HepG2 (cell line): ENCODE results near the gene ZNF382. TPM values are rescaled to one million over a fixed set of nuclear protein-coding genes. Genes with fewer than 3 reads are reported as not detected.

Source experiments
- ATF6 ChIP-seq: sonication (generic); formaldehyde crosslinking; conservative IDR thresholded peaks from 2 replicates; pipeline ENCODE4 v1.4.0; 2020; ENCODE audit warnings: missing genetic modification reagents
- BCL3 ChIP-seq: sonication (generic); formaldehyde crosslinking; IDR thresholded peaks from 2 replicates; pipeline ENCODE4 v1.5.1; 2020; ENCODE audit warnings: mild to moderate bottlenecking, missing genetic modification reagents, moderate library complexity
- CBFB ChIP-seq: sonication (generic); formaldehyde crosslinking; IDR thresholded peaks from 2 replicates; pipeline ENCODE4 v1.4.0; 2020; ENCODE audit warnings: missing genetic modification reagents
- HHEX ChIP-seq: IDR thresholded peaks from 2 replicates; pipeline ENCODE4 v1.6.1; 2016; ENCODE audit warnings: control low read depth
- HNF4G ChIP-seq, 2 experiments: sonication (generic) in 1 of 2; formaldehyde crosslinking in 1 of 2; IDR thresholded peaks; 2 replicates each; pipeline versions ENCODE4 v1.4.0 to v1.6.1; 2011 to 2020; ENCODE audit warnings: borderline replicate concordance in 2 of 2, low read depth in 2 of 2, mild to moderate bottlenecking in 2 of 2, low read length in 1 of 2, missing genetic modification reagents in 1 of 2, moderate library complexity in 1 of 2
- HOXA3 ChIP-seq: sonication (generic); formaldehyde crosslinking; IDR thresholded peaks from 2 replicates; pipeline ENCODE4 v1.5.0; 2020; ENCODE audit warnings: missing genetic modification reagents
- KDM2A ChIP-seq: sonication (generic); formaldehyde crosslinking; IDR thresholded peaks from 2 replicates; pipeline ENCODE4 v1.4.0; 2020; ENCODE audit warnings: low read depth, missing genetic modification reagents, borderline replicate concordance
- NCOA2 ChIP-seq: sonication (generic); formaldehyde crosslinking; IDR thresholded peaks from 2 replicates; pipeline ENCODE4 v1.8.0; 2022; ENCODE audit warnings: inconsistent platforms
- PATZ1 ChIP-seq: sonication (generic); formaldehyde crosslinking; IDR thresholded peaks from 2 replicates; pipeline ENCODE4 v1.4.0; 2020; ENCODE audit warnings: missing genetic modification reagents
- PAX8 ChIP-seq: sonication (generic); formaldehyde crosslinking; IDR thresholded peaks from 2 replicates; pipeline ENCODE4 v1.8.0; 2022; ENCODE audit warnings: mild to moderate bottlenecking, missing genetic modification reagents, borderline replicate concordance
- PITX1 ChIP-seq: sonication (generic); formaldehyde crosslinking; IDR thresholded peaks from 2 replicates; pipeline ENCODE4 v1.5.1; 2020; ENCODE audit warnings: mild to moderate bottlenecking, missing genetic modification reagents
- REPIN1 ChIP-seq: sonication (generic); formaldehyde crosslinking; IDR thresholded peaks from 2 replicates; pipeline ENCODE4 v1.8.0; 2022; ENCODE audit warnings: missing genetic modification reagents, low read depth, mild to moderate bottlenecking, borderline replicate concordance
- SNAPC5 ChIP-seq: sonication (generic); formaldehyde crosslinking; IDR thresholded peaks from 2 replicates; pipeline ENCODE4 v1.8.1; 2023; ENCODE audit warnings: mild to moderate bottlenecking, missing genetic modification reagents, borderline replicate concordance
- TCF12 ChIP-seq, 2 experiments: fragments of 450-650 bp in 1 of 2; sonication (generic) in 1 of 2; formaldehyde crosslinking in 1 of 2; IDR thresholded peaks; 2 replicates each; pipeline versions ENCODE4 v1.6.1 to v1.8.0; 2017 to 2022; ENCODE audit warnings: antibody characterized with exemption in 1 of 2, mild to moderate bottlenecking in 1 of 2, missing genetic modification reagents in 1 of 2, moderate library complexity in 1 of 2
- TGIF2 ChIP-seq: IDR thresholded peaks from 2 replicates; pipeline ENCODE4 v1.6.1; 2016; ENCODE audit warnings: control low read depth, missing compliant biosample characterization
- ZBTB42 ChIP-seq: sonication (generic); formaldehyde crosslinking; IDR thresholded peaks from 2 replicates; pipeline ENCODE4 v1.5.0; 2020; ENCODE audit warnings: mild to moderate bottlenecking, missing genetic modification reagents
- ZBTB7B ChIP-seq: sonication (generic); formaldehyde crosslinking; IDR thresholded peaks from 2 replicates; pipeline ENCODE4 v1.4.0; 2020; ENCODE audit warnings: missing genetic modification reagents
- ZNF136 ChIP-seq: sonication (generic); formaldehyde crosslinking; IDR thresholded peaks from 2 replicates; pipeline ENCODE4 v1.8.1; 2022; ENCODE audit warnings: low read depth, mild to moderate bottlenecking, moderate library complexity, missing genetic modification reagents
- ZNF296 ChIP-seq: sonication (generic); formaldehyde crosslinking; conservative IDR thresholded peaks from 2 replicates; pipeline ENCODE4 v1.5.0; 2020; ENCODE audit warnings: mild to moderate bottlenecking, missing genetic modification reagents
- ZNF329 ChIP-seq: sonication (generic); formaldehyde crosslinking; IDR thresholded peaks from 2 replicates; pipeline ENCODE4 v1.9.0; 2021; ENCODE audit warnings: low read depth, mild to moderate bottlenecking, missing genetic modification reagents
- ZNF44 ChIP-seq: sonication (generic); formaldehyde crosslinking; IDR thresholded peaks from 2 replicates; pipeline ENCODE4 v1.5.1; 2020; ENCODE audit warnings: mild to moderate bottlenecking, missing genetic modification reagents
- ZNF441 ChIP-seq: sonication (generic); formaldehyde crosslinking; IDR thresholded peaks from 2 replicates; pipeline ENCODE4 v1.7.0; 2021; ENCODE audit warnings: missing genetic modification reagents, borderline replicate concordance
- ZNF549 ChIP-seq: sonication (generic); formaldehyde crosslinking; IDR thresholded peaks from 2 replicates; pipeline ENCODE4 v1.5.0; 2020; ENCODE audit warnings: missing genetic modification reagents
- ZNF747 ChIP-seq: sonication (generic); formaldehyde crosslinking; IDR thresholded peaks from 2 replicates; pipeline ENCODE4 v1.8.1; 2023; ENCODE audit warnings: missing genetic modification reagents, mild to moderate bottlenecking, borderline replicate concordance
- ZNF850 ChIP-seq: sonication (generic); formaldehyde crosslinking; conservative IDR thresholded peaks from 2 replicates; pipeline ENCODE4 v1.9.0; 2021; ENCODE audit warnings: mild to moderate bottlenecking, missing genetic modification reagents
- polyA plus RNA-seq, 8 experiments: library from polyadenylated mRNA; depleted of rRNA in 3 of 8; stranded (reverse) in 7 of 8; unstranded in 1 of 8; fragments of >200 nt; fragmentation: Illumina TruSeq in 4 of 8; extraction: Trizol in 4 of 8; gene quantifications; 2 replicates each; pipeline versions ENCODE4 v1.2.1 to v1.2.3, GENCODE V29; 2011 to 2016; ENCODE audit warnings: low read depth in 4 of 8, missing spikeins in 1 of 8, mixed read lengths in 1 of 8; ENCODE audit not compliant: insufficient read depth in 1 of 8
- total RNA-seq, 5 experiments: library from RNA; depleted of rRNA; stranded (reverse); fragments of >200 nt; fragmentation: Illumina TruSeq; extraction: Trizol; gene quantifications; 2 replicates each; pipeline ENCODE4 v1.2.3, GENCODE V29; 2016; ENCODE audit warnings: low read depth in 1 of 5

Gene ZNF382
- total and polyA plus RNA-seq, 2 of the 13 experiments (the other 11 are each of a cell fraction or from before 2014, with no cell fraction given) = 2.3 to 6.8 TPM

- no peak for TF ChIP-seq HNF4G (IDR thresholded peaks at IDR 0.05; ENCODE audit: borderline replicate concordance, low read depth, low read length)
- TF ChIP-seq HNF4G (CRISPR knock-in tag; IDR thresholded peaks at IDR 0.05; ENCODE audit: borderline replicate concordance, low read depth) = no peak; the same call in 1 of the 2 replicates
- no peak for TF ChIP-seq ZNF136 (CRISPR knock-in tag)
- no peak for TF ChIP-seq ZBTB7B (CRISPR knock-in tag)
- TF ChIP-seq PATZ1 (CRISPR knock-in tag) = no peak
- TF ChIP-seq REPIN1 = no peak
- TF ChIP-seq ZNF747 = no peak
- TF ChIP-seq HOXA3 = 0 out of 2 replicates have a peak, but pooled peaks have one; percentile 10
- no peak for TF ChIP-seq ZNF296 (CRISPR knock-in tag)
- no peak for TF ChIP-seq PITX1 (CRISPR knock-in tag)
- no peak for TF ChIP-seq ZNF549
- no peak for TF ChIP-seq TGIF2 (CRISPR knock-in tag)
- TF ChIP-seq ZNF44 = peak; percentile 87
- 0 out of 2 replicates have a peak, but pooled peaks have one; percentile 30 for TF ChIP-seq BCL3
- no peak for TF ChIP-seq ZNF329 (CRISPR knock-in tag)
- no peak for TF ChIP-seq CBFB
- 0 out of 2 replicates have a peak, but pooled peaks have one; percentile 26 for TF ChIP-seq ZNF441
- TF ChIP-seq ZNF850 (CRISPR knock-in tag) = no peak
- TF ChIP-seq ZBTB42 (CRISPR knock-in tag) = peak; percentile 40; the same call in 1 of the 2 replicates
- TF ChIP-seq HHEX (CRISPR knock-in tag) = no peak
- TF ChIP-seq NCOA2 (CRISPR knock-in tag) = no peak
- TF ChIP-seq PAX8 (CRISPR knock-in tag) = no peak
- no peak for TF ChIP-seq TCF12 (IDR thresholded peaks at IDR 0.05)
- TF ChIP-seq TCF12 (CRISPR knock-in tag; IDR thresholded peaks at IDR 0.05) = peak; percentile 42; the same call in 1 of the 2 replicates
- TF ChIP-seq SNAPC5 (CRISPR knock-in tag) = no peak
- TF ChIP-seq KDM2A = peak; percentile 54; the same call in 1 of the 2 replicates
- no peak for TF ChIP-seq ATF6 (CRISPR knock-in tag)
Measured at GRCh38 chr19:36605101-36605876, at the start of gene ZNF382 (continued).
